GM18502 (cell line): ENCODE results near the gene CLEC2D.
"Not testable (repeated sequence)": the region's sequence is repeated elsewhere in the genome, so short reads cannot be mapped to it uniquely, and the experiment has no call there.

Source experiments
- ATAC-seq: cut with Tn5 transposase; IDR thresholded peaks from one replicate; pipeline ENCODE4 v1.9.1; 2021; ENCODE audit warnings: mild to moderate bottlenecking; ENCODE audit not compliant: unreplicated experiment, poor library complexity

The CLEC2D gene

GRCh38 chr12:9698681-9699080 is 29.2 kb downstream of the CLEC2D start:
- no peak for ATAC-seq

GRCh38 chr12:9699269-9699897 is 29.9 kb downstream of the CLEC2D start:
- ATAC-seq: no peak

GRCh38 chr12:9699898-9700605 is 30.5 kb downstream of the CLEC2D start:
- no peak for ATAC-seq

- ATAC-seq: no peak
These were observed 31.1 kb downstream of the CLEC2D start for GRCh38 chr12:9700606-9700956.

GRCh38 chr12:9701380-9702154 is 32.1 kb downstream of the CLEC2D start:
- no peak for ATAC-seq

- ATAC-seq: no peak
These were observed 32.7 kb downstream of the CLEC2D start for GRCh38 chr12:9702255-9702654.

- not testable (repeated sequence) for ATAC-seq
These were observed 35.0 kb downstream of the CLEC2D start for GRCh38 chr12:9704561-9704960.

GRCh38 chr12:9706086-9706685 is 36.7 kb downstream of the CLEC2D start:
- no peak for ATAC-seq

GRCh38 chr12:9707356-9707755 is 37.8 kb downstream of the CLEC2D start:
- no peak for ATAC-seq

GRCh38 chr12:9707864-9708808 is 38.6 kb downstream of the CLEC2D start:
- no peak for ATAC-seq

GRCh38 chr12:9708853-9709252 is 39.3 kb downstream of the CLEC2D start:
- ATAC-seq: no peak

GRCh38 chr12:9710584-9711375 is 41.3 kb downstream of the CLEC2D start:
- ATAC-seq: no peak

GRCh38 chr12:9711664-9712063 is 42.2 kb downstream of the CLEC2D start:
- no peak for ATAC-seq

- peak; percentile 81 for ATAC-seq
These were observed 43.6 kb downstream of the CLEC2D start for GRCh38 chr12:9713032-9713558.

- no peak for ATAC-seq
These were observed 47.8 kb downstream of the CLEC2D start for GRCh38 chr12:9717070-9717925.

- ATAC-seq: no peak
These were observed 49.5 kb downstream of the CLEC2D start for GRCh38 chr12:9718968-9719367.

GRCh38 chr12:9719790-9720189 is 50.3 kb downstream of the CLEC2D start:
- no peak for ATAC-seq
